H1 (cell line): ENCODE results near the gene PRKAG3. TPM values are rescaled to one million over a fixed set of nuclear protein-coding genes. Genes with fewer than 3 reads are reported as not detected.

Experiments used
- FOSL1 ChIP-seq: IDR thresholded peaks from 2 replicates; pipeline ENCODE4 v1.6.1; 2011; ENCODE audit warnings: mild to moderate bottlenecking, low read depth, low read length, moderate library complexity; ENCODE audit not compliant: insufficient read depth
- KDM5A ChIP-seq: fragments of 200-600 bp; IDR thresholded peaks from 2 replicates; pipeline ENCODE4 v1.7.1; 2012; ENCODE audit warnings: mild to moderate bottlenecking, low read length, inconsistent platforms, mixed read lengths
- POLR2A ChIP-seq, 2 experiments: IDR thresholded peaks; 1 replicate in 1 of 2; 2 replicates in 1 of 2; pipeline ENCODE4 v1.6.1; 2011; ENCODE audit warnings: low read depth in 2 of 2, low read length in 2 of 2, mild to moderate bottlenecking in 2 of 2; ENCODE audit errors: control extremely low read depth in 1 of 2
- SUZ12 ChIP-seq: fragments of 200-600 bp; sonication (generic); IDR thresholded peaks from 2 replicates; pipeline ENCODE4 v1.6.1; 2012; ENCODE audit warnings: mild to moderate bottlenecking, inconsistent platforms, low read length, moderate library complexity, mixed read lengths
- TCF12 ChIP-seq: IDR thresholded peaks from 2 replicates; pipeline ENCODE4 v1.6.1; 2011; ENCODE audit warnings: low read depth, mild to moderate bottlenecking, low read length
- ZNF274 ChIP-seq: IDR thresholded peaks from 2 replicates; pipeline ENCODE4 v1.7.0; 2012; ENCODE audit warnings: low read length, borderline replicate concordance; ENCODE audit errors: extremely low read depth
- polyA plus RNA-seq, 7 experiments: library from polyadenylated mRNA; depleted of rRNA in 3 of 7; stranded (reverse) in 5 of 7; unstranded in 2 of 7; fragments of >200 nt in 5 of 7; fragments of 200-250 nt in 2 of 7; gene quantifications; 1 replicate in 5 of 7; 2 replicates in 1 of 7; 4 replicates in 1 of 7; pipeline versions ENCODE4 v1.2.1 to v1.2.3, GENCODE V29; 2011 to 2013; ENCODE audit warnings: missing spikeins in 2 of 7, mixed read lengths in 2 of 7
- total RNA-seq: library from RNA; stranded (reverse); fragmentation: NEBNext Ultra II Directional; extraction: Animal tissue kit (Norgen Biotek cat#: 25700); gene quantifications from 2 replicates; pipeline ENCODE4 v1.2.1, GENCODE V29; 2021

The PRKAG3 gene
- total and polyA plus RNA-seq, 2 of the 8 experiments (the other 6 are each of a cell fraction or from before 2014, with no cell fraction given) = not detected

- TF ChIP-seq POLR2A (IDR thresholded peaks at IDR 0.05; ENCODE audit: control extremely low read depth in 1 of 2, low read depth in 2 of 2, low read length in 2 of 2) = no peak
- no peak for TF ChIP-seq KDM5A
- no peak for TF ChIP-seq TCF12
- TF ChIP-seq ZNF274 = no peak
- no peak for TF ChIP-seq SUZ12
- no peak for TF ChIP-seq FOSL1
Measured at GRCh38 chr2:218865396-218865795, 33.8 kb upstream of the PRKAG3 start (continued).
